Measurements from ENCODE around the gene SLC25A23. TPM values are rescaled to one million over a fixed set of nuclear protein-coding genes. Genes with fewer than 3 reads are reported as not detected.
"Not testable (repeated sequence)": the region's sequence is repeated elsewhere in the genome, so short reads cannot be mapped to it uniquely, and the experiment has no call there.

The SLC25A23 gene
- total RNA-seq, 2 experiments from 2014 or later, result 10.5 to 10.8 TPM

DNA sequence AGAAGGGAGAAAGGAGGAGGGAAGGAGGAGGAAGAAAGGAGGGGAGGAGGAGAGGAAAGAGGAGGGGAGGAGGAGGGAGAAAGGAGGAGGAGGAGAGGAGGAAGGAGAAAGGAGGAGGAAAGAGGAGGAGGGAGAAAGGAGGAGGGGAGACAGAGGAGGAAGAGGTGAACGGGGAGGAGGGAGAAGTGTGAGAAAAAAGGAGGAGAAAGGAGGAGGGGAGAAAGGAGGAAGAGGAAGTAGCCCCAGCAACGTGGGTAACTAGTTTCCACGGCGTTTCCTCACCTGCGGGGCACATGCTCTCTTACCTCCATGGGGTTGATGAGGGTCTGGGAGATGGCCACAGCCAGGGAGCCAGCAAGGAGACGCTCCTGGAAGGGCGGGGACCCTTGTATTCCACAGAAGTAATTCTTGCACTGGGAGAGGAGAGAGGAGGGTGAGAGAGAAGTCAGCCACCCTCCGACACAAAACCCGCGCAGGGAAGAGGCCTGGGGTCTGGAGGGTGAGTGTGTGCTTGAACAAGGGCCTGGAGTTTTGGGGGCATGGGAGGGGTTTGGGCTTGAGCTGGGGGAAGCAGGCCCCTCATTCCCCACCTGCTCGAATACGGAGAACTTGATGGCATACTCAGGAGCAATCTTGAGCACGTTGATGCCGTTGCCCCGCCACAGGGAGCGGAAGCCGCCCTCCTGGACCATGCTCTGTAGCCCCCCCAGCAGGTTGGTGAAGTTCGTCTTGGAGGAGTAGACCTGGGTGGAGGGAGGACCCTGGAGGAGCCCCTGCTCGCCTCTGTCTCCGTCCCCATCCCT lies 30.0 kb downstream of the SLC25A23 start:
- TF ChIP-seq, protein P1, sequence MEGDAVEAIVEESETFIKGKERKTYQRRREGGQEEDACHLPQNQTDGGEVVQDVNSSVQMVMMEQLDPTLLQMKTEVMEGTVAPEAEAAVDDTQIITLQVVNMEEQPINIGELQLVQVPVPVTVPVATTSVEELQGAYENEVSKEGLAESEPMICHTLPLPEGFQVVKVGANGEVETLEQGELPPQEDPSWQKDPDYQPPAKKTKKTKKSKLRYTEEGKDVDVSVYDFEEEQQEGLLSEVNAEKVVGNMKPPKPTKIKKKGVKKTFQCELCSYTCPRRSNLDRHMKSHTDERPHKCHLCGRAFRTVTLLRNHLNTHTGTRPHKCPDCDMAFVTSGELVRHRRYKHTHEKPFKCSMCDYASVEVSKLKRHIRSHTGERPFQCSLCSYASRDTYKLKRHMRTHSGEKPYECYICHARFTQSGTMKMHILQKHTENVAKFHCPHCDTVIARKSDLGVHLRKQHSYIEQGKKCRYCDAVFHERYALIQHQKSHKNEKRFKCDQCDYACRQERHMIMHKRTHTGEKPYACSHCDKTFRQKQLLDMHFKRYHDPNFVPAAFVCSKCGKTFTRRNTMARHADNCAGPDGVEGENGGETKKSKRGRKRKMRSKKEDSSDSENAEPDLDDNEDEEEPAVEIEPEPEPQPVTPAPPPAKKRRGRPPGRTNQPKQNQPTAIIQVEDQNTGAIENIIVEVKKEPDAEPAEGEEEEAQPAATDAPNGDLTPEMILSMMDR (IDR thresholded peaks at IDR 0.05), result no peak
- Histone ChIP-seq H3K27ac (ENCODE audit: low read depth in 1 of 2, low read length in 2 of 2) (no peak overlapping the region), H3K4me3 (ENCODE audit: low read length) (no peak overlapping the region), H3K27me3 (ENCODE audit: control insufficient read depth in 1 of 2, insufficient read depth in 2 of 2, low read length in 2 of 2) (no peaks in the 10 kb centered on the region), H3K36me3 (ENCODE audit: insufficient read depth, low read length) (no peaks in the 10 kb centered on the region), H3K9me3 (ENCODE audit: control insufficient read depth in 1 of 2, insufficient read depth in 1 of 2, low read length in 2 of 2) (peaks cover 0 to 6% of the 10 kb centered on the region in 2 experiments), H3K4me1 (ENCODE audit: insufficient read depth, low read length) (peaks cover 20% of the 10 kb centered on the region)
- no peaks in the 10 kb centered on the region for H3K27me3 Mint-ChIP-seq
- ChIA-PET CTCF (no interaction called here), POLR2A (interaction anchor here (1.0 kb wide), 1 partner anchor 68 kb away, joined by 4 read pairs; the partner anchor contains the start of gene CLPP)
- no peak for ATAC-seq (ENCODE audit: poor library complexity)
- peaks cover 18% of the 10 kb centered on the region for H3K4me1 Mint-ChIP-seq (ENCODE audit: low read depth)
- peak in 1 of 14 experiments; percentile 21 for DNase-seq
- no peak overlapping the region for H3K4me3 Mint-ChIP-seq
- no peaks in the 10 kb centered on the region for H3K9me3 Mint-ChIP-seq
- no peak overlapping the region for H3K27ac Mint-ChIP-seq
- intact Hi-C loops (cut with DNase I, micrococcal nuclease), result no loop called here
- no peaks in the 10 kb centered on the region for H3K36me3 Mint-ChIP-seq (ENCODE audit: low read depth)

DNA sequence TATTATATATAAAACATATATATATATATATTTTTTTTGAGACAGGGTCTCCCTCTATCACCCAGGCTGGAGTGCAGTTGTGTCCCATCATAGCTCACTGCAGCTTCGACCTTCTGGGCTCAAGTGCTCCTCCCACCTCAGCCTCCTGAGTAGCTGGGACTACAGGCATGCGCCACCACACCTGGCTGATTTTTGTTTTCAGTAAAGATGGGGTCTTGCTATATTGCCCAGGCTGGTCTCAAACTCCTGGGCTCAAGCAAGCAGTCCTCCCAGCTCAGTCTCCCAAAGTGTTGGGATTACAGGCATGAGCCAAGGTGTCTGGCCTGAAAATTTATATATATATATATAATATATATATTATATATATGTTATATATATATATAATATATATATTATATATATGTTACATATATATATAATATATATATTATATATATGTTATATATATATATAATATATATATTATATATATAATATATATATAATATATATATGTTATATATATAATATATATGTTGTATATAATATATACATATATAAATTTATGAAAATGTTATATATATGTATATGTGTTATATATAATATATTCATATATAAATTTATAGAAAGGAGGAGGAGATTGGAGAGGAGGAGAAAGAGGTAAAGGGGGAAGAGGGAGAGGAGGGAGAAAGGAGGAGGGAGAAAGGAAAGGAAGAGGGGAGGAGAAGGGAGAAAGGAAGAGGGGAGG lies 30.7 kb downstream of the SLC25A23 start:
- H3K27me3 Mint-ChIP-seq; H3K9me3 Mint-ChIP-seq; H3K4me3 Mint-ChIP-seq; H3K36me3 Mint-ChIP-seq (ENCODE audit: low read depth); H3K36me3 ChIP-seq (ENCODE audit: insufficient read depth, low read length); H3K27ac Mint-ChIP-seq; DNase-seq; H3K4me3 ChIP-seq (ENCODE audit: low read length); H3K27ac ChIP-seq (ENCODE audit: low read depth in 1 of 2, low read length in 2 of 2); H3K9me3 ChIP-seq (ENCODE audit: control insufficient read depth in 1 of 2, insufficient read depth in 1 of 2, low read length in 2 of 2); intact Hi-C loops (cut with DNase I, micrococcal nuclease); H3K27me3 ChIP-seq (ENCODE audit: control insufficient read depth in 1 of 2, insufficient read depth in 2 of 2, low read length in 2 of 2); CTCF ChIA-PET; ATAC-seq (ENCODE audit: poor library complexity): not testable (repeated sequence)
- peaks cover 22% of the 10 kb centered on the region for H3K4me1 ChIP-seq (ENCODE audit: insufficient read depth, low read length)
- H3K4me1 Mint-ChIP-seq (ENCODE audit: low read depth), result peaks cover 19% of the 10 kb centered on the region
- POLR2A ChIA-PET, result interaction anchor here (1.0 kb wide), 1 partner anchor 68 kb away, joined by 4 read pairs; the partner anchor contains the start of gene CLPP

DNA sequence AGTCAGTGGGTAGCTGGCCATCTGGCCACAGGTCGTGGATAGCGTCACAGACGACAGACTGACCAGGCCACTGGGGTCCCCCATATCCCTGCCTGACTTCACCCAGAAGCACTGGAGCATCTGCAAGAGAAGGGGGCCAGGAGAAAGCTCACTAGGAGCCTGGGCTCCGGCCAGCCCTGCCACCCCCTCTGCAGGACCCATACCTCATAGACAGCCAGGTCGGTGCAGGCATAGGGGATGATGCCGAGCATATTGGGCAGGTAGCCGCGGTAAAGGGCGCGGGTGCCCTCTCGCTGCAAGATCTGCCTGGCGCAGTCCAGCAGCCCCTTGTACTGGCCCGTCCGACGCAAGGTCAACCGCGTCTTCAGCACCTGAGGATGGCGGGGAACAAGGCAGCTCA lies 32.5 kb downstream of the SLC25A23 start:
- Mint-ChIP-seq H3K27ac (no peak overlapping the region), H3K4me3 (no peak overlapping the region), H3K4me1 (ENCODE audit: low read depth) (peaks cover 36% of the 10 kb centered on the region), H3K9me3 (no peaks in the 10 kb centered on the region), H3K27me3 (no peaks in the 10 kb centered on the region), H3K36me3 (ENCODE audit: low read depth) (peaks cover 14% of the 10 kb centered on the region)
- Histone ChIP-seq H3K9me3 (ENCODE audit: control insufficient read depth in 1 of 2, insufficient read depth in 1 of 2, low read length in 2 of 2) (peaks cover 0 to 6% of the 10 kb centered on the region in 2 experiments), H3K36me3 (ENCODE audit: insufficient read depth, low read length) (peaks cover 3% of the 10 kb centered on the region), H3K4me3 (ENCODE audit: low read length) (no peak overlapping the region), H3K27me3 (ENCODE audit: control insufficient read depth in 1 of 2, insufficient read depth in 2 of 2, low read length in 2 of 2) (no peaks in the 10 kb centered on the region), H3K27ac (ENCODE audit: low read depth in 1 of 2, low read length in 2 of 2) (no peak overlapping the region), H3K4me1 (ENCODE audit: insufficient read depth, low read length) (peaks cover 39% of the 10 kb centered on the region)
- ChIA-PET POLR2A (interaction anchor here (3.3 kb wide), 1 partner anchor 66 kb away, joined by 53 read pairs; the partner anchor contains the start of gene CLPP), CTCF (no interaction called here)
- TF ChIP-seq, protein P1 (IDR thresholded peaks at IDR 0.05), result no peak
- ATAC-seq (ENCODE audit: poor library complexity) (no peak), DNase-seq (peak in 1 of 14 experiments; percentile 36)
- intact Hi-C loops (cut with DNase I, micrococcal nuclease), result no loop called here
